ENCODE data around the gene ATP5F1E.

The ATP5F1E gene

GRCh38 chr20:59002874-59003399, 29.2 kb downstream of the ATP5F1E start:
- Mint-ChIP-seq H3K4me3 (peak overlapping the region; percentile 98), H3K9me3 (no peaks in the 10 kb centered on the region), H3K4me1 (ENCODE audit: low read depth) (peaks cover 74% of the 10 kb centered on the region), H3K27me3 (no peaks in the 10 kb centered on the region), H3K36me3 (ENCODE audit: low read depth) (peaks cover 93% of the 10 kb centered on the region), H3K27ac (peak overlapping the region; percentile 90)
- intact Hi-C loops (cut with micrococcal nuclease) = no loop called here

- intact Hi-C loops (cut with micrococcal nuclease) = no loop called here
- H3K27ac Mint-ChIP-seq = peak overlapping the region; percentile 90
- no peaks in the 10 kb centered on the region for H3K27me3 Mint-ChIP-seq
- H3K9me3 Mint-ChIP-seq = no peaks in the 10 kb centered on the region
- H3K36me3 Mint-ChIP-seq (ENCODE audit: low read depth) = peaks cover 94% of the 10 kb centered on the region
- peaks cover 72% of the 10 kb centered on the region for H3K4me1 Mint-ChIP-seq (ENCODE audit: low read depth)
- peak overlapping the region; percentile 98 for H3K4me3 Mint-ChIP-seq
These were observed 29.7 kb downstream of the ATP5F1E start for GRCh38 chr20:59002388-59002787.

- no peaks in the 10 kb centered on the region for H3K27me3 Mint-ChIP-seq
- intact Hi-C loops (cut with micrococcal nuclease) = no loop called here
- H3K36me3 Mint-ChIP-seq (ENCODE audit: low read depth) = peaks cover 100% of the 10 kb centered on the region
- H3K4me3 Mint-ChIP-seq = no peak overlapping the region
- H3K9me3 Mint-ChIP-seq = no peaks in the 10 kb centered on the region
- peaks cover 77% of the 10 kb centered on the region for H3K4me1 Mint-ChIP-seq (ENCODE audit: low read depth)
- peak overlapping the region; percentile 90 for H3K27ac Mint-ChIP-seq
These were observed 30.5 kb downstream of the ATP5F1E start for GRCh38 chr20:59001449-59002171.

GRCh38 chr20:59001068-59001448, 31.1 kb downstream of the ATP5F1E start:
- Mint-ChIP-seq H3K27ac (peak overlapping the region; percentile 90), H3K27me3 (no peaks in the 10 kb centered on the region), H3K4me1 (ENCODE audit: low read depth) (peaks cover 82% of the 10 kb centered on the region), H3K36me3 (ENCODE audit: low read depth) (peaks cover 100% of the 10 kb centered on the region), H3K9me3 (no peaks in the 10 kb centered on the region), H3K4me3 (no peak overlapping the region)
- intact Hi-C loops (cut with micrococcal nuclease) = no loop called here

GRCh38 chr20:59000326-59000725, 31.8 kb downstream of the ATP5F1E start:
- peak overlapping the region; percentile 90 for H3K27ac Mint-ChIP-seq

GRCh38 chr20:58998656-58999055, 33.5 kb downstream of the ATP5F1E start:
- peaks cover 77% of the 10 kb centered on the region for H3K4me1 Mint-ChIP-seq (ENCODE audit: low read depth)
- peaks cover 100% of the 10 kb centered on the region for H3K36me3 Mint-ChIP-seq (ENCODE audit: low read depth)
- no peaks in the 10 kb centered on the region for H3K9me3 Mint-ChIP-seq
- H3K27me3 Mint-ChIP-seq = no peaks in the 10 kb centered on the region
- peak overlapping the region; percentile 34 for H3K27ac Mint-ChIP-seq
- intact Hi-C loops (cut with micrococcal nuclease) = no loop called here
- no peak overlapping the region for H3K4me3 Mint-ChIP-seq

More at GRCh38 chr20:59000326-59000725, 31.8 kb downstream of the ATP5F1E start:
- H3K9me3 Mint-ChIP-seq = no peaks in the 10 kb centered on the region
- H3K27me3 Mint-ChIP-seq = no peaks in the 10 kb centered on the region
- intact Hi-C loops (cut with micrococcal nuclease) = no loop called here
- peaks cover 90% of the 10 kb centered on the region for H3K4me1 Mint-ChIP-seq (ENCODE audit: low read depth)
- H3K4me3 Mint-ChIP-seq = peak overlapping the region; percentile 9
- peaks cover 100% of the 10 kb centered on the region for H3K36me3 Mint-ChIP-seq (ENCODE audit: low read depth)

- peaks cover 100% of the 10 kb centered on the region for H3K36me3 Mint-ChIP-seq (ENCODE audit: low read depth)
- peak overlapping the region; percentile 55 for H3K27ac Mint-ChIP-seq
- H3K27me3 Mint-ChIP-seq = no peaks in the 10 kb centered on the region
- no peaks in the 10 kb centered on the region for H3K9me3 Mint-ChIP-seq
- intact Hi-C loops (cut with micrococcal nuclease) = no loop called here
- H3K4me1 Mint-ChIP-seq (ENCODE audit: low read depth) = peaks cover 63% of the 10 kb centered on the region
- no peak overlapping the region for H3K4me3 Mint-ChIP-seq
These were observed 34.9 kb downstream of the ATP5F1E start for GRCh38 chr20:58997141-58997770.

- Mint-ChIP-seq H3K4me1 (ENCODE audit: low read depth) (peaks cover 53% of the 10 kb centered on the region), H3K9me3 (no peaks in the 10 kb centered on the region), H3K36me3 (ENCODE audit: low read depth) (peaks cover 98% of the 10 kb centered on the region), H3K4me3 (no peak overlapping the region), H3K27me3 (no peaks in the 10 kb centered on the region), H3K27ac (peak overlapping the region; percentile 61)
- intact Hi-C loops (cut with micrococcal nuclease) = no loop called here
These were observed 35.9 kb downstream of the ATP5F1E start for GRCh38 chr20:58996226-58996611.

GRCh38 chr20:58995461-58996225, 36.5 kb downstream of the ATP5F1E start:
- H3K27me3 Mint-ChIP-seq = no peaks in the 10 kb centered on the region
- peaks cover 98% of the 10 kb centered on the region for H3K36me3 Mint-ChIP-seq (ENCODE audit: low read depth)
- peaks cover 47% of the 10 kb centered on the region for H3K4me1 Mint-ChIP-seq (ENCODE audit: low read depth)
- intact Hi-C loops (cut with micrococcal nuclease) = no loop called here
- H3K9me3 Mint-ChIP-seq = no peaks in the 10 kb centered on the region
- H3K27ac Mint-ChIP-seq = peak overlapping the region; percentile 61
- no peak overlapping the region for H3K4me3 Mint-ChIP-seq

- peaks cover 41% of the 10 kb centered on the region for H3K4me1 Mint-ChIP-seq (ENCODE audit: low read depth)
- H3K36me3 Mint-ChIP-seq (ENCODE audit: low read depth) = peaks cover 98% of the 10 kb centered on the region
- no peak overlapping the region for H3K4me3 Mint-ChIP-seq
- no peaks in the 10 kb centered on the region for H3K27me3 Mint-ChIP-seq
- peak overlapping the region; percentile 61 for H3K27ac Mint-ChIP-seq
- H3K9me3 Mint-ChIP-seq = no peaks in the 10 kb centered on the region
- intact Hi-C loops (cut with micrococcal nuclease) = loop anchor here (5.0 kb wide), 1 partner anchor 97 kb away; no protein-coding TSS in a partner anchor
These were observed 37.6 kb downstream of the ATP5F1E start for GRCh38 chr20:58994390-58995159.

- peaks cover 98% of the 10 kb centered on the region for H3K36me3 Mint-ChIP-seq (ENCODE audit: low read depth)
- H3K4me1 Mint-ChIP-seq (ENCODE audit: low read depth) = peaks cover 31% of the 10 kb centered on the region
These were observed 38.5 kb downstream of the ATP5F1E start for GRCh38 chr20:58993332-58994248.

GRCh38 chr20:58992911-58993310, 39.2 kb downstream of the ATP5F1E start:
- Mint-ChIP-seq H3K4me3 (no peak overlapping the region), H3K36me3 (ENCODE audit: low read depth) (peaks cover 98% of the 10 kb centered on the region), H3K27me3 (no peaks in the 10 kb centered on the region), H3K27ac (peak overlapping the region; percentile 41), H3K4me1 (ENCODE audit: low read depth) (peaks cover 29% of the 10 kb centered on the region), H3K9me3 (no peaks in the 10 kb centered on the region)
- intact Hi-C loops (cut with micrococcal nuclease) = loop anchor here (5.0 kb wide), 1 partner anchor 96 kb away; no protein-coding TSS in a partner anchor

More at GRCh38 chr20:58993332-58994248, 38.5 kb downstream of the ATP5F1E start:
- H3K27ac Mint-ChIP-seq = peak overlapping the region; percentile 41
- H3K27me3 Mint-ChIP-seq = no peaks in the 10 kb centered on the region
- H3K4me3 Mint-ChIP-seq = no peak overlapping the region
- no peaks in the 10 kb centered on the region for H3K9me3 Mint-ChIP-seq
- intact Hi-C loops (cut with micrococcal nuclease) = loop anchor here (5.0 kb wide), 1 partner anchor 96 kb away; no protein-coding TSS in a partner anchor
